Type B pancreatic cell (in vitro differentiated cells): ENCODE results near the gene GCNT1. TPM values are rescaled to one million over a fixed set of nuclear protein-coding genes. Genes with fewer than 3 reads are reported as not detected.

Experiments
- DNase-seq: peaks from one replicate; pipeline ENCODE4 v3.0.0; 2021; ENCODE audit warnings: mixed read lengths; ENCODE audit not compliant: unreplicated experiment; ENCODE audit errors: extremely low spot score
- H3K27ac Mint-ChIP-seq: 2 replicates; pipeline ENCODE4 v1.8.0; 2021; ENCODE audit warnings: mild to moderate bottlenecking, mixed read lengths
- H3K27me3 Mint-ChIP-seq: 2 replicates; pipeline ENCODE4 v1.8.0; 2021; ENCODE audit warnings: mixed read lengths
- H3K36me3 Mint-ChIP-seq: 2 replicates; pipeline ENCODE4 v1.8.0; 2021; ENCODE audit warnings: mixed read lengths
- H3K4me1 Mint-ChIP-seq: one replicate; pipeline ENCODE4 v1.8.0; 2021; ENCODE audit warnings: mixed read lengths; ENCODE audit not compliant: unreplicated experiment
- H3K4me3 Mint-ChIP-seq: 2 replicates; pipeline ENCODE4 v1.8.0; 2021; ENCODE audit warnings: mild to moderate bottlenecking, mixed read lengths
- H3K9me3 Mint-ChIP-seq: 2 replicates; pipeline ENCODE4 v1.8.0; 2021; ENCODE audit warnings: mixed read lengths
- total RNA-seq: library from RNA; stranded (reverse); gene quantifications from 2 replicates; pipeline ENCODE4 v1.2.1, GENCODE V29; 2021; ENCODE audit warnings: low replicate concordance
- TF ChIP-seq, protein P1 (sequence below): fragments of 200-600 bp; sonication (generic); conservative IDR thresholded peaks from 2 replicates; pipeline ENCODE4 v1.5.0; 2021; ENCODE audit warnings: antibody characterized with exemption, mild to moderate bottlenecking

Gene GCNT1
- total RNA-seq, 1 donor from 2014 or later = 23.8 TPM

- TF ChIP-seq, protein P1, sequence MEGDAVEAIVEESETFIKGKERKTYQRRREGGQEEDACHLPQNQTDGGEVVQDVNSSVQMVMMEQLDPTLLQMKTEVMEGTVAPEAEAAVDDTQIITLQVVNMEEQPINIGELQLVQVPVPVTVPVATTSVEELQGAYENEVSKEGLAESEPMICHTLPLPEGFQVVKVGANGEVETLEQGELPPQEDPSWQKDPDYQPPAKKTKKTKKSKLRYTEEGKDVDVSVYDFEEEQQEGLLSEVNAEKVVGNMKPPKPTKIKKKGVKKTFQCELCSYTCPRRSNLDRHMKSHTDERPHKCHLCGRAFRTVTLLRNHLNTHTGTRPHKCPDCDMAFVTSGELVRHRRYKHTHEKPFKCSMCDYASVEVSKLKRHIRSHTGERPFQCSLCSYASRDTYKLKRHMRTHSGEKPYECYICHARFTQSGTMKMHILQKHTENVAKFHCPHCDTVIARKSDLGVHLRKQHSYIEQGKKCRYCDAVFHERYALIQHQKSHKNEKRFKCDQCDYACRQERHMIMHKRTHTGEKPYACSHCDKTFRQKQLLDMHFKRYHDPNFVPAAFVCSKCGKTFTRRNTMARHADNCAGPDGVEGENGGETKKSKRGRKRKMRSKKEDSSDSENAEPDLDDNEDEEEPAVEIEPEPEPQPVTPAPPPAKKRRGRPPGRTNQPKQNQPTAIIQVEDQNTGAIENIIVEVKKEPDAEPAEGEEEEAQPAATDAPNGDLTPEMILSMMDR = no peak
- no peaks in the 10 kb centered on the region for H3K27me3 Mint-ChIP-seq
- H3K4me1 Mint-ChIP-seq = peaks cover 11% of the 10 kb centered on the region
- no peak for DNase-seq
- no peaks in the 10 kb centered on the region for H3K36me3 Mint-ChIP-seq
- no peak overlapping the region for H3K27ac Mint-ChIP-seq
- H3K4me3 Mint-ChIP-seq = no peak overlapping the region
- no peaks in the 10 kb centered on the region for H3K9me3 Mint-ChIP-seq
These were observed 93.9 kb downstream of the GCNT1 start for GRCh38 chr9:76552751-76553455.

- H3K4me3 Mint-ChIP-seq = no peak overlapping the region
- H3K36me3 Mint-ChIP-seq = no peaks in the 10 kb centered on the region
- H3K4me1 Mint-ChIP-seq = peaks cover 11% of the 10 kb centered on the region
- DNase-seq = no peak
- H3K27me3 Mint-ChIP-seq = no peaks in the 10 kb centered on the region
- no peak overlapping the region for H3K27ac Mint-ChIP-seq
- no peaks in the 10 kb centered on the region for H3K9me3 Mint-ChIP-seq
- TF ChIP-seq, protein P1 = no peak
These were observed 94.7 kb downstream of the GCNT1 start for GRCh38 chr9:76553680-76554079.

Other genes with a start within 250 kb of the GCNT1 start
- 19.8 and 23.4 TPM in 2 replicates for gene RFK, start 64.8 kb upstream of the GCNT1 start, total RNA-seq